ENCODE results near the gene XPR1.
"Not testable (repeated sequence)": the region's sequence is repeated elsewhere in the genome, so short reads cannot be mapped to it uniquely, and the experiment has no call there.

Gene XPR1

DNA sequence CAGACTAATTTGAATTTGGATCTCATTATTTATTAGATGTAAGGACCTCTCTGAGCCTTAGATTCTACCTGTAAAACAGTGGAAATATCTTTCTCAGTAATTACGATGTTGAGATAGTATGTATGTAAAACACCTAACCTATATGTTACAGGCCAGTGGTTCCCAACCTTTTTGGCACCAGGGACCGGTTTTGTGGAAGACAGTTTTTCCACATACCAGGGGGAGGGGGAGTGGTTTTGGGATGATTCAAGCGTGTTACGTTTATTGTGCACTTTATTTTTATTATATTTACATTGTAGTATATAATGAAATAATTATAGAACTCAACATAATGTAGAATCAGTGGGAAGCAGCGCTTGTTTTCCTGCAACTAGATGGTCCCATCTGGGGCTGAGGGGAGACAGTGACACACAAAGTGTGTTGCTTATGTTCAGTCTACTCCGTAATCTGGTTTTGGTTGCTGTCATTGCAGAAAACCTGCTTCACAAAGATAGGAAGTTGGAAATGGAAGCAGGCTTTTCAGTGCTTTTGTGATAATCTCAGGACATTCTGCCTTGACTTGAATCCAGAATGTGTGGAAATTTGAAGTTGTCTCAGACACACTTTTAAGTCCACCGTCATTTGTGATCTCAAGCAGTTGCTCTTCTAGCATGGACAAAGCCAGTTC is 12.8 kb downstream of the XPR1 start:
- DNase-seq: no peak

DNA sequence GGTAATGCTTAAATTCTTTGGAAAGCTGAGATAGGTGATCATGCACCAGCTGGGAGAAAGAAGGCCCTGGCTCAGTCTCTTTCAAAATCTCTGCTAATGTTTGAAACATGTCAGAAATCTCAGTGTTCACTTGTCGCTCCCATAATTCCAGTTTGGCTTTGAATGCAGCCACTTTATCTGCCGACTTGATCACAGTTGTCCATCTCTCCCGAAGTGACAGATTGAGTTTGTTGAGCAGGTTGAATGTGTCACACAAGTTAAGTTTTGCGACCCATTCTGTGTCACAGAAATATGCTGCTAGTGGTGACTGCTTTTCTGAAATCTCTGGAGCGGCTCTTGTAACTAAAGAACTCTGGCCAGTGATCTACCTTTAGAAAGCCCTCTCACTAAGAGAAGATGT is 13.4 kb downstream of the XPR1 start:
- DNase-seq: not testable (repeated sequence)

DNA sequence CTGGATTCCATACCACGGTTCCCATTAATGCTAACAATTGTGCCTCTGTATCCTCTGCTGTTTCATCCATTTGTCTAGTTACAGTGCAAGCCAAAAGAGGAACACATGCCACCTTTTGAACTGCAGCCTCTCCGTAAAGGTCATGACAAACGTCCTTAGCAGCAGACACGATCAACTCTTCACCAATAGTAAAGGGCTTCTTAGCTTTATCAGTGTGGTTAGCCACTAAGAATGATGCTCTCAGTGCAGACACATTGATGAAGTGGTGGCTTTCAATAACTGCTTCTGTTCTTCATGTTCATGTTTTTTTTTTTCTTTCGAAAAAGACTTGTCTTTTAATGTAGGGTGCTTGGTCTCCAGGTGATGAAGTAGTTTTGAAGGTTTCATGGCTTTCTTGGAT is 14.3 kb downstream of the XPR1 start:
- DNase-seq: no peak

DNA sequence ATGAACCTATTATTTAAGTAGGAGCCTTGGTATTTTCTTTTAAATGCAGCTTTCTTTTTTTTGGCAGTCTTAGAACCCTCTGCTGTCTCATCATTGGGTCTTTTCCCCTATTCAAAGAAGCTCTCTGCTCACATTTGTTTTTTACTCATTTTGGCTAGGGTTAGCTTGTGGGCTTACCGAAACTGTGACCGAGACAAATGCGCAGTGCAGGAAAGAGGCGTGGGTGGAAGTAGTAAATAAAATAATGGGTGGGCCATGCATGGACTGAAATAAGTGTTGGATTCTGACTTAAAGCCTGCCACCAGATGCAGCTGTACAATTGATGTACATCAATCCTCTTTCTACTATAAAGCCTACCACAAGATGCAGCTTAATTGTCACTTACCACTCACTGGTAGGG is 14.7 kb downstream of the XPR1 start:
- DNase-seq: no peak

DNA sequence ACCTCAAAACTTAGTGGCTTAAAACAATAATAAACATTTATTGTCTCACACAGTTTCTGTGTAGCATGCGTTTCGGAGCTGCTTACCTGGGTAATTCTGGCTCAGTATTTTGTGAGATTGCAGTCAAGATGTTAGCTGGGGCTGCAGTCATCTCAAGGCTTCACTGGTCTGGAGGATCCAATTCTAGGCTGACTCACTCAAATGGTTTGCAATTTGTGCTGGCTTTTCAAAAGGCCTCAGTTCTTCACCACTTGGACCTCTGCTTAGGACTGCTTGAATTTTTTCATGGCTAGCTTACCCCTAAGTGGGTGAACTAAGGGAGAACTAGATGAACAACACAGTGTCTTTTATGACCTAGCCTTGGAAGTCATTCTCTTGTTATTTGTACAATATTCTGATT is 21.0 kb downstream of the XPR1 start:
- DNase-seq: no peak

DNA sequence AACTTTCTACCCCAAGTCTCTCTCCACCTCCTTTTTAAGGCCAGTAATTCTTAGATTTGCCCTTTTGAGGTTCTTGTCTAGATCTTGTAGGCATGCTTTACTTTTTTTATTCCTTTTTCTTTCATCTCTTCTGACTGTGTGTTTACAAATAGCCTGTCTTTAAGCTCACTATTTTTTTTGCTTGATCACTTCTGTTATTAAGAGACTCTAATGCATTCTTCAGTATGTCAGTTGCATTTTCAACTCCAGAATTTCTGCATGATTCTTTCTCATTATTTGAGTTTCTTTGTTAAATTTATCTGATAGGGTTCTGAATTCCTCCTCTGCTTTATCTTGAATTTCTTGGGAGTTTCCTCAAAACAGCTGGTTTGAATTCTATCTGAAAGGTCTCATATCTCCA is 30.9 kb downstream of the XPR1 start:
- no peak for DNase-seq

DNA sequence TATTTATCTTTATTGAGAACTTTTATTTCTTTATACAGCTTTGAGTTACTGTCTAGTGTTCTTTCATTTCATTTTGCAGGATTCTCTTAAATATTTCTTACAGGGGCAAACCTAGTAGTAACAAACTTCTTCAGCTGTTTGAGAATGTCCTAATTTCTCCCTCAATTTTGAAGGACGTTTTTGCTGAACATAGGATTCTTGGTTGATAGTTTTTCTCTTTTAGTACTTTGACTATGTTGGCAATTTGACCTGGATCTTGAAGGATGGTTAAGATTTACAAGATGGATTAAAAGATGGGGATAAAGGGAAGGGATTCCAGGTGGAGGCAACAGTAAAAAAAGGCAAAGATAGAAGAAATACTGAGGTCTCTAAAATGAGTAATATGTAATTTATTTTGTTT is 38.9 kb downstream of the XPR1 start:
- DNase-seq: no peak

DNA sequence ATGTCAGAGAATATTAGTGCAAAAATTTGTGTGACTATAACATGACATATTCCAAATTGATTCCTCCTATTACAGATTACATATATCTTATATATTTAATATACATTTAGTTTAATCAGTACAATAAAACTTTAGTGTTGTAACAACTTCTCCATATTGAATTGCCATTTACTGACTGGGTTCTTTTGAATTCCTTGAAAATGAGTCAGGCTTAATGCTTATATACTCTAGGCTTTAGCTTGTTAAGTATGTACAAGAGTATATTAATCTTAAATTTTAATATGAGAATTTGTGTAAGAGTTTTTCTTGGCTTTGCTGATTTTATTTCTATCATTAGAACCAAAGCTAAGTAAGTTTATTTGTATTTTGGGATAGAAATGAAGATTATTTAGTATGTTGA is 40.3 kb downstream of the XPR1 start:
- DNase-seq: no peak

DNA sequence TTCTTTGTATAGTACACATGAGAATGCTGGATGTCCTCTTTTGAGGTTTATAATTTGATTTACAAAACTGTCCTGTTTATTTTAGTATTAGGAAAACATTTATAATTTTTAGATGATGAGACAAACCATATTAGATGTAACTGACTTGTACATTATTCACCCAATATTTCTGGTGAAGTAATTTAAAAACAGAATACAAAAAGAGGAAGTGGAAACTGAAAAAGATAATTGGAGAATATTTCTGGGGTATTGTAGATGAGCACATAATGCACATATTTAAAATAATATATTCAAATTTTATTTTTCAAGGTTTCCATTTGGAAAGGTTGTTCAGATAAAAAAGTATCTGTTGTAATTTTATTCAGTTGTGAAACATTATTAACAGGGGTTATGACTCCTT is 40.7 kb downstream of the XPR1 start:
- no peak for DNase-seq

DNA sequence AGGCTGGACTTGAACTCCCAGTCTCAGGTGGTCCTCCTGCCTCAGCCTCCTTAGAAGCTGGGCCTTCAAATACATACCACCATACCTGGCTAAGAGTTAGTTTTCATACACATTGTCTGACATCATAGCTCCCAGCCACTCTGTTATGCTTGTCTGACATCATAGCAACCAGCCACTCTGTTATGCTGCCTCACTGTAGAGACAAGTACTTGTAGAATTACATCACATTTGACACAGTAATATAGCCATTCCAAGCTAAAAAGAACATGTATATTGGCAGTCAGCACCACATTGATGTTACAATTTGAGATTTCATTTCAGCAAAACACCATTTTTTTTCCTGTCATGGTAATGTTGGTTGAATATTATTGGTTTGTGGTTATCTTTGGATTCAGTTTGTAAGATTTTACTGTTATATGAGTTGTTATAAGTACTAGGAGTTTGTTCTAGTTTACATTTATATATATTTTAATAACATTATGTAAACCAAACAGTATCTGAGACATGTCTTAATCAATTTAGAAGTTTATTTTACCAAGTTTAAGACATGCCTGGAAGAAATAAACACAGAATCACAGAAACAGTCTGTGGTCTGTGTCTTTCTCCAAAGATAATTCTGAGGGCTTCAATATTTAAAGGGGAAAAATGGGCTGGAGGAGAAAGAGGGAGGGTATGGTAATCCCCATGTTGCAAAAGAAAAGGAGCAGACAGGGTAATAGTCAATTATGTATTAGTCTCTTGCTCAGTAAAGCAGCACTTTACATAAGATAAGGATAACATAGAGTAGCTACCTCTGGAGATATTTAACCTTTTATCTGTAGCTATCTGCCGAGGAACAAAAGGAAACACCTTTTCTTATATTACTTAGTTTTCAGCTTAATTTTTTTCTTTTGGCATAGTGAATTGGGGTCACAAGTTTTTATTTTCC is 43.0 kb downstream of the XPR1 start:
- no peak for DNase-seq

DNA sequence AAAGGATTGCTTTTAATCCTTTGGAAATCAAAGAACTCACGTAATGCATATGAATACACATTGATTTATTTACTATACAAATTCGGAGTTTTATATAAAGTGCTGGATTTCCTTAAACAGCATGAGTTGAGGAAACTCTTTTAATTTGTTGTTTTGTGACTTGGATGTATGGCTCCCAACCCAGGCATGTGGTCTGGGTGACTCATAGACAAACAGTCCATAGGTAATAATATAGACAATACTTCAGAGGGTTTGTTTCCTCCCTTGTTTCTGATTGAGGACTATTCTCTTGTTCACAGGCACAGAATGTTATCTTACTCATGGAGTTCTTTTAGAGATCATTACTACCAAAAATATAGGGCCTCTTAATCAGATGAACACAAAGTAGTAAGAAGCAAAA is 43.8 kb downstream of the XPR1 start:
- no peak for DNase-seq

DNA sequence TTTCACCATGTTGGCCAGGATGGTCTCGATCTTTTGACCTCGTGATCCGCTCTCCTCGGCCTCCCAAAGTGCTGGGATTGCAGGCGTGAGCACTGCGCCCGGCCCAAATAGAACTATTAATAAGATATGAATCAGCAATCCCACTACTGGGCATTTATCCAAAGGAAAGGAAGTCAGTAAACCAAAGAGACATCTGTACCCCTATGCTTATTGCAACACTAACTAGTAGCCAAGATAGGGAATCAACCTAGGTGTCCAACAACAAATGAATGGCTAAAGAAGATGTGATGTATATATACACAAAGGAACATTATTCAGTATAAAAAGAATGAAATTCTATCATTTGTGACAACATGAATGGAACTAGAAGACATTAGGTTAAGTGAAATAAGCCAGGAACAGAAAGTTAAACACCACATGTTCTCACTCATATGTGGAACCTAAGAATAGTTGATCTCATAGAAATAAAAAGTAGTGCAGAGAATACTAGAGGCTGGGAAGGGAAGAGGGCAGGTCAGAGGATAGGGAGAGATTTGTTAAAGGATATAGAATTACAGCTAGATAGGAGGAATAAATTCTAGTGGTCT is 48.8 kb downstream of the XPR1 start:
- DNase-seq: no peak

DNA sequence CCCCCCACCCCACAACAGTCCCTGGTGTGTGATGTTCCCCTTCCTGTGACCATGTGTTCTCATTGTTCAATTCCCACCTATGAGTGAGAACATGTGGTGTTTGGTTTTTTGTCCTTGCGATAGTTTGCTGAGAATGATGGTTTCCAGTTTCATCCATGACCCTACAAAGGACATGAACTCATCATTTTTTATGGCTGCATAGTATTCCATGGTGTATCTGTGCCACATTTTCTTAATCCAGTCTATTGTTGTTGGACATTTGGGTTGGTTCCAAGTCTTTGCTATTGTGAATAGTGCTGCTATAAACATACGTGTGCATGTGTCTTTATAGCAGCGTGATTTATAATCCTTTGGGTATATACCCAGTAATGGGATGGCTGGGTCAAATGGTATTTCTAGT is 51.3 kb downstream of the XPR1 start:
- not testable (repeated sequence) for DNase-seq

DNA sequence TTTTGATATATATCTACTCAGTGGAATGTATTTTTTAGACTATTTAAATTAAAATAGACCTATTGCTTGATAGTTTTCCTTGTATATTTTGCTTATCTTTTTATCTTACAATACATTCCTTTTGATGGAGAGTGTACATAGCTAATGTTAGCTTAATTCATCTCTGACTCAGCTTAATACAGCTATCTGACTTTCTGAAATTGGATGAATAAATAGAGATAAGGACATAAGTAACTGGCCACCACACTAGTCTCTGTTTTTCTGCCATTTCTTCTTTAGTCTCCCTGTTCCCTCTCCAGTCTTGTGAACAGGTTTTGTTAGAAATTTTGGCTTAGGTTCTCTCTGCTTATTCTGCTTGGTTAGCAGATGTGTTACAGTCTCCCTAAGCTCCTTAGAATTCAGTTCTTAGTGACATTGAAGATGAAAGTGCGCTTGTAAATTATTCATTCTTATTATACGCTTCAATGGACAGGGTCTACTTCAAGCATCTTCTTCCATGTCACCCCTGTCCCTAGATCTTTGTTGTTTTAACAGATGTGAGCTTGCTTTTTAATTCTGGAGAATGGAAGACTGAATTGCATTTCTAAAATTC is 59.6 kb downstream of the XPR1 start:
- DNase-seq: no peak

DNA sequence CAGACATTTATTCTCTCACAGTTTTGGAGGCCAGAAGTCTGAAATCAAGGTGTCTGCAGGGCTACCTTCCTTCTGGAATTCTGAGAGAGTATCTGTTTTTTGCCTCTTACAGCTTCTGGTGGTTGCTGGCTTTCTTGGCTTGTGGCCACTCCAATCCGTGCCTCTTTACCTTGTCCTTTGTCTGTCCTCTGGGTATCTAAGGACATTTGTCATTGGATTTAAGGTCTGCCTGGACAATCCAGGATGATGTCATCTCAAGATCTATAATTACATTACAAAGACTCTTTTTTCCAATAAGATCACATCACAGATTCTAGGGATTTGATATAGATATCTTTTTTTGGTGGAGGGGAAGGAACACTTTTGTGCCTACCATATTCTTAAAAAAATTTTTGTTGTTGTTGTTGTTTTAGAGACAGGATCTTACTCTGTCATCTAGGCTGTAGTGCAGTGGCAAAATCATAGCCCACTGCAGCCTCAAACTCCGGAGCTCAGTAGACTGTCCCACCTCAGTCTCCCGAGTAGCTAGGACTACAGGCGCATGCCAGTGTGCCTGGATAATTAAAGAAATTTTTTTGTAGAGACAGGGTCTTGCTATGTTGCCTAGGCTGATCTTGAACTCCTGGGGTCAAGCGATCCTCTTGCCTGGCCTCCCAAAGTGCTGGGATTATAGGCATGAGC is 61.9 kb downstream of the XPR1 start:
- no peak for DNase-seq

DNA sequence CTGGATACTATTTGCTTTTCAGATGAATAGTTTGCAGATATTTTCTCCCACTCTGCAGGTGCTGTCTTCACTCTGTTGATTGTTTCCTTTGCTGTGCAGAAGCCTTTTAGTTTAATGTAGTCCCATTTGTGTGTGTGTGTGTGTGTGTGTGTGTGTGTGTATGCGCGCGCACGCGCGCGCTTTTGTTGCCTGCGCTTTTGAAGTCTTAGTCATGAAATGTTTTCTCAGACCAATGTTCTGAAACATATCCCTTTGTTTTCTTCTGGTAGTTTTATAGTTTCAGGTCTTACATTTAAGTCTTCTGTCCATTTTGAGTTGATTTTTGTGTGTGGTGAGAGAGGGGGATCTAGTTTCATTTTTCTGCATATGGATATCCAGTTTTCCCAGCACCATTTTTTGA is 63.5 kb downstream of the XPR1 start:
- no peak for DNase-seq

DNA sequence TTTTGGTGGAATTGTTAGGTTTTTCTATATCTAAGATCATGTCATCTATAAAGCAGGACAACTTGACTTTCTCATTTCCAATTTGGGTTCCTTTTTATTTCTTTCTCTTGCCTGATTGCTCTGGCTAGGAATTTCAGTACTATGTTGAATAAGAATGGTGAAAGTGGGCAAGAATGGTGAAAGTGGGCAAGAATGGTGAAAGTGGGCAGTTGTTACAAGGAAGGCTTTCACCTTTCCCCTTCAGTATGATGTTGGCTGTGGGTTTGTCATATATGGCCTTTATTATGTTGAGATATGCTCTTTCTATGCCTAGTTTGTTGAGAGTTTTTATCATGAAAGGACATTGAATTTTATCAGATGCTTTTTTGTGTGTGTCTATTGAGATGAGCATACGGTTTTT is 64.5 kb downstream of the XPR1 start:
- DNase-seq: no peak

DNA sequence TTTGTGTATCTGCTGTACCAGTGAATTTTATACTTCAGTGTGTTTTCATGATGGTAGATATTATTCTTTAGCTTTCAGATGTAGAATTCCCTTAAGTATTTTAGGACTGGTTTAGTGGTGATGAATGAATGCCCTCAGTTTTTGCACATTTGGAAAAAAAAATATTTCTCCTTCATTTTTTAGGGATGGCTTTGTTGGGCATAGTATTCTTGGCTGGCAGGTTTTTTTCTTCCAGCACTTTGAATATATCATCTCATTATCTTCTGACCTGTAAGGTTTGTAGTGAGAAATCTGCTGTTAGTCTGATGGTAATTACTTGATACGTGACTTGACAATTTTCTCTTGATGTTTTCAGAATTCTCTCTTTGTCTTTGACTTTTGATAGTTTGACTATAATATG is 66.8 kb downstream of the XPR1 start:
- DNase-seq: no peak

DNA sequence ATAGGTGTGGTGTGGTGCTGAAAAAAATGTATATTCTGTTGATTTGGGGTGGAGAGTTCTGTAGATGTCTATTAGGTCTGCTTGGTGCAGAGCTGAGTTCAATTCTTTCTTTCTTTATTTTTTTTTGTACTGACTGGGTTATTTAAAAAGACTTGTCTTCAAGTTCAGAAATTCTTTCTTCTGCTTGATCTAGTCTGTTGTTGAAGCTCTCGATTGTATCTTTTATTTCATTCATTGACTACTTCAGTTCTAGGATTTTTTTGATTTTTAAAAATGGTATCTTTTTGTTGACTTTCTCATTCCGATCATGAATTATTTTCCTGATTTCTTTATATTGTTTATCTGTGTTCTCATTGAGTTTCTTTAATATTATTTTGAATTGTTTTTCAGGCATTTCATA is 70.6 kb downstream of the XPR1 start:
- not testable (repeated sequence) for DNase-seq

DNA sequence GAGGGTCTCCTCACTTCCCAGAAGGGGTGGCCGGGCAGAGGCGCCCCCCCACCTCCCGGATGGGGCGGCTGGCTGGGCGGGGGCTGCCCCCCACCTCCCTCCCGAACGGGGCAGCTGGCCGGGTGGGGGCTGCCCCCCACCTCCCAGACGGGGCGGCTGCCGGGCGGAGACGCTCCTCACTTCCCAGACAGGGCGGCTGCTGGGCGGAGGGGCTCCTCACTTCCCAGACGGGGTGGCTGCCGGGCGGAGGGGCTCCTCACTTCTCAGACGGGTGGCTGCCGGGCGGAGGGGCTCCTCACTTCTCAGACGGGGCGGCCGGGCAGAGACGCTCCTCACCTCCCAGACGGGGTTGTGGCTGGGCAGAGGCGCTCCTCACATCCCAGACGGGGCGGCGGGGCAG is 78.9 kb downstream of the XPR1 start:
- not testable (repeated sequence) for DNase-seq

DNA sequence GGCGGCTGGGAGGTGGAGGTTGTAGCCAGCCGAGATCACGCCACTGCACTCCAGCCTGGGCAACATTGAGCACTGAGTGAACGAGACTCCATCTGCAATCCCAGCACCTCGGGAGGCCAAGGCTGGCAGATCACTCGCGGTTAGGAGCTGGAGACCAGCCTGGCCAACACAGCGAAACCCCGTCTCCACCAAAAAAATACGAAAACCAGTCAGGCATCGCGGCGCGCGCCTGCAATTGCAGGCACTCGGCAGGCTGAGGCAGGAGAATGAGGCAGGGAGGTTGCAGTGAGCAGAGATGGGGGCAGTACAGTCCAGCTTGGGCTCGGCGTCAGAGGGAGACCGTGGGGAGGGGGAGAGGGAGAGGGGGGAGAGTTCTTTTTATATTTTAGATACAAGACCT is 79.4 kb downstream of the XPR1 start:
- DNase-seq: not testable (repeated sequence)

DNA sequence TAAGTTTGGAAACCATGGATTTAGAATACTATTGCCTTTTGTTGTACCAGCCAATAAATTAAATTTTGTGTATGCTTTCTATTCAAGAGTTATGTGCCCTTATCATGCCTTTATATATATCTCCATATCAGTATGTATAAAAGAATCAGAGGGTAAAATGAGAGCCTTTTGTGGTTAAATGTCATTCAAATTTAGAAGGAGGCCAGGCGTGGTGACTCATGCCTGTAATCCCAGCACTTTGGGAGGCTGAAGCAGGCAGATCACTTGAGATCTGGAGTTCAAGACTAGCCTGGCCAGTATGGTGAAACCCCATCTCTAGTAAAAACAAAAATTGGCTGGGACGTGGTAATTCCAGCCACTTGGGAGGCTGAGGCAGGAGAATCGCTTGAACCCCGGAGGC is 88.9 kb downstream of the XPR1 start:
- no peak for DNase-seq

DNA sequence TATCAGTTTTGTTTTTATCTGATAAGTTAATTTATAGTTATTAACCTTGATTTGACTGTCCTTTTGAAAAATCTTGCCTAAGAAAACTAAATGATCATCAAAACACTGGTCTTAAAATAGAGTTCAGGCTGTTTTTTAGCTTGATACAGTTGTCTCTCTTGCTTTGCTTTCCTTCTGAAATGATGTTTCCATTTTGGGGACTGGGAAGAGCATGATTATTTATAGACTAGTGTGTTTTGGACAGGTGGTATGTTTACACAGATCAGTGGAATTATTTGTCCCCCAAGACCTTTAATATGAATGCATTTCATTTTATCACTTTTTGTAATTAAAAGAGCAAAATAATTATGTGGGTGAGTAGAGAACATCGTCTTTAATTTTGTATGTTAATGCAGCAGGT is 90.8 kb downstream of the XPR1 start:
- DNase-seq: no peak

Measured in 8988T (cell line).